K562 treated with DMSO at 1 percent for 24 hours (cell line): ENCODE results near the gene EME2. TPM values are rescaled to one million over a fixed set of nuclear protein-coding genes. Genes with fewer than 3 reads are reported as not detected.

Experiments used
- total RNA-seq: library from RNA; unstranded; fragments of 300-600 nt; gene quantifications from 2 replicates; pipeline ENCODE4 v1.2.3, GENCODE V29; 2022; ENCODE audit warnings: low read depth; ENCODE audit not compliant: insufficient read depth

The EME2 gene
- total RNA-seq: 9.7 and 11.0 TPM in 2 replicates

GRCh38 chr16:1772362-1772907, at the start of gene EME2:
TSS of gene EME2 (plus strand) at chr16:1772810. CDS start at chr16:1773228, 418 bp downstream.

GRCh38 chr16:1771188-1771863, 1.3 kb upstream of the EME2 start, which contains the start of gene NME3:
TSS of gene NME3 (minus strand) at chr16:1771543. CDS start at chr16:1771534, 9 bp downstream.

GRCh38 chr16:1772908-1773702, 495 bp downstream of the EME2 start, which contains the start of gene MRPS34:
TSS of gene MRPS34 (minus strand) at chr16:1773134. CDS start at chr16:1773119, 15 bp downstream.

GRCh38 chr16:1782408-1783264, 10.0 kb downstream of the EME2 start, which contains the start of the genes NUBP2 and SPSB3:
TSS of gene NUBP2 (plus strand) at chr16:1782960. CDS start at chr16:1783021, 61 bp downstream.
TSS of gene SPSB3 (minus strand) at chr16:1782571. CDS start at chr16:1781483, 1,088 bp downstream.

GRCh38 chr16:1793578-1794220, 21.1 kb downstream of the EME2 start, which contains the start of gene IGFALS:
TSS of gene IGFALS (minus strand) at chr16:1793705. CDS start at chr16:1793652, 53 bp downstream.

Other genes with a start within 250 kb of the EME2 start
- 0.16 TPM in 1 of 2 replicates, not detected in the other for gene TMEM204, start 239.1 kb upstream of the EME2 start, total RNA-seq
- gene IFT140, start 160.7 kb upstream of the EME2 start, total RNA-seq: 7.5 and 9.0 TPM in 2 replicates
- 10.4 and 11.2 TPM in 2 replicates for gene CRAMP1, start 160.4 kb upstream of the EME2 start, total RNA-seq
- gene JPT2, start 94.5 kb upstream of the EME2 start, total RNA-seq: 47.4 and 47.6 TPM in 2 replicates
- 30.2 and 39.0 TPM in 2 replicates for gene MAPK8IP3, start 66.6 kb upstream of the EME2 start, total RNA-seq
- 80.6 and 94.0 TPM in 2 replicates for gene NME3, start 1.3 kb upstream of the EME2 start, total RNA-seq
- 209 and 232 TPM in 2 replicates for gene MRPS34, start 324 bp downstream of the EME2 start, total RNA-seq
- gene SPSB3, start 9.8 kb downstream of the EME2 start, total RNA-seq: 85.1 and 96.8 TPM in 2 replicates
- gene NUBP2, start 10.2 kb downstream of the EME2 start, total RNA-seq: 178 and 198 TPM in 2 replicates
- gene IGFALS, start 20.9 kb downstream of the EME2 start, total RNA-seq: 0.36 and 0.50 TPM in 2 replicates
- gene HAGH, start 54.0 kb downstream of the EME2 start, total RNA-seq: 95.7 and 105 TPM in 2 replicates
- gene FAHD1, start 54.4 kb downstream of the EME2 start, total RNA-seq: 30.8 and 34.7 TPM in 2 replicates
- 40.7 and 42.1 TPM in 2 replicates for gene MEIOB, start 99.4 kb downstream of the EME2 start, total RNA-seq
- gene HS3ST6, start 145.6 kb downstream of the EME2 start, total RNA-seq: not detected in 2 replicates
- 194 and 209 TPM in 2 replicates for gene MSRB1, start 170.4 kb downstream of the EME2 start, total RNA-seq
- gene RPL3L, start 181.9 kb downstream of the EME2 start, total RNA-seq: 0.23 and 0.29 TPM in 2 replicates
- gene NDUFB10, start 186.7 kb downstream of the EME2 start, total RNA-seq: 256 and 274 TPM in 2 replicates
- 6,981 and 7,733 TPM in 2 replicates for gene RPS2, start 192.0 kb downstream of the EME2 start, total RNA-seq
- not detected in 2 replicates for gene RNF151, start 194.0 kb downstream of the EME2 start, total RNA-seq
- gene TBL3, start 199.2 kb downstream of the EME2 start, total RNA-seq: 59.5 and 67.9 TPM in 2 replicates
- not detected in 2 replicates for gene NOXO1, start 208.7 kb downstream of the EME2 start, total RNA-seq
- gene GFER, start 211.4 kb downstream of the EME2 start, total RNA-seq: 56.1 and 57.0 TPM in 2 replicates
- gene SYNGR3, start 217.2 kb downstream of the EME2 start, total RNA-seq: 42.4 and 48.1 TPM in 2 replicates
- 111 and 123 TPM in 2 replicates for gene ZNF598, start 237.0 kb downstream of the EME2 start, total RNA-seq
- 3.2 and 4.2 TPM in 2 replicates for gene NPW, start 247.0 kb downstream of the EME2 start, total RNA-seq